IPS-NIHi11 (cell line): ENCODE data around the gene IFFO2.

Source experiments
- DNase-seq: peaks from one replicate; pipeline ENCODE4 v3.0.0; 2012; ENCODE audit warnings: mixed read lengths, low spot score

Gene IFFO2

DNA sequence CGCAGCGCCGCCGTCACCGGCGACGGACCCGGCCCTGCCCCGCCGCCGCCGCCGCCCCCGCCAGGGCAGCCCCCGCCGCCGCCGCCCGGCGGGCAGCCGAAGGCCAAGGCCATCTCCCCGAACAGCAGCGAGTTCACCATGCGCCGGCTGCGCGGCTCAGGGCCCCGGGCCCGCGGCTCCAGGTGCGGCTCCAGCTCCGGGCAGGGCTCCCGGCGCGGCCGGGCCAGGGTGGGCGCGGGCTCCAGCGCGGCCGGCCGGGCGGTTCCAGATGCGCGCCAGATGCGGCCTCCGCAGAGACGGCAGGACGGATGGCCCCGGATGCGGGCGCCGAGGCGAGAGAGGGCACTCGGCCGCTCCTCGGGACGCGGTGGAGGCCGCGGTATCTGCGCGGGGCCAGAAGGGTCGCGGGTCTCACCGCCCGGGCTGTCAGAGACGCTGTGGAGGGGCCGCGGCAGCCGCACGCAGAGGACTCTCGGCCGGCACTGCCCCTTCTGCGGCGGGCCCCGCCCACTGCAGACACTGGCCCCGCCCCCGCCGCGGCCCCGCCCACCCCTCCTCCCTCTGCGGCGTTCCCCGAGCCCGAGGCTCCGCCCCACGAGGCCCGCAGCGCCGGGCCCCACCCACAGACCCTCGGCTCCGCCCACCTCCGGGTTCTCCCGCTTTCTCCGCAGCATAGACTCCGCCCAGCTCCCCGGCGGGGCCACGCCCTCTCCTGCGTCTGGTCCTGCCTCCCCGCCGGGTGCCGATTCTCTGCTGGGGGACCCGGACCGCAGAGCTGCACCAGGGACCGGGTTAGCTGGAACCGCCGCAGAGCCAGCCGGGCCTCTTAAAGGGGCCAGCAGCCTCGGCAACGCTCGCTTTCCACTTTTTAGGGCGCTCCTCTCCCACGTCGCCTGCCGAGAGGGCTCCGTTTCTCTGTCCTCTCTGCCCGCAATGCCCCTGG, at the start of gene IFFO2:
Gene IFFO2, minus strand, starts transcription at position 484 of the 943 bp plus-strand sequence. Its CDS starts 344 bp downstream, at position 140.
- DNase-seq, result peak; percentile 99

DNA sequence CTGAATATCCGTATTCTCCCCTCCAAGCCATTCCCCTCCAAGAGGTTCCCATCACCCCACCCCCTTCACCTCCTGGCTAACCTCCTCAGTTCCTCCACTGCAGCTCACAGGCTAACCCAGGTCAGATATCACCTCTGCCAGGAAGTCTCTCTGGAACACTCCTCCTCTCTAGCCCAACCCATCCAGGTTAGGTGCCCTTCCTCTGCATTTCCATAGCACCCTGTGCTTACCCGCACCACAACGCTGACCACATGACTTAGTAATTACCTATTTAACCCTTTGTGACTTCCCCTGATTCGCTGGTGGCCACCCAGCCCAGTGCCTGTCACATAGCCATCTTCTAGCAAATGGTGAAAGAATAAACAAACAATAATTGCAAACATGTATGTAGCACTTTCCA, 49.5 kb upstream of the IFFO2 start:
- peak; percentile 55 for DNase-seq

DNA sequence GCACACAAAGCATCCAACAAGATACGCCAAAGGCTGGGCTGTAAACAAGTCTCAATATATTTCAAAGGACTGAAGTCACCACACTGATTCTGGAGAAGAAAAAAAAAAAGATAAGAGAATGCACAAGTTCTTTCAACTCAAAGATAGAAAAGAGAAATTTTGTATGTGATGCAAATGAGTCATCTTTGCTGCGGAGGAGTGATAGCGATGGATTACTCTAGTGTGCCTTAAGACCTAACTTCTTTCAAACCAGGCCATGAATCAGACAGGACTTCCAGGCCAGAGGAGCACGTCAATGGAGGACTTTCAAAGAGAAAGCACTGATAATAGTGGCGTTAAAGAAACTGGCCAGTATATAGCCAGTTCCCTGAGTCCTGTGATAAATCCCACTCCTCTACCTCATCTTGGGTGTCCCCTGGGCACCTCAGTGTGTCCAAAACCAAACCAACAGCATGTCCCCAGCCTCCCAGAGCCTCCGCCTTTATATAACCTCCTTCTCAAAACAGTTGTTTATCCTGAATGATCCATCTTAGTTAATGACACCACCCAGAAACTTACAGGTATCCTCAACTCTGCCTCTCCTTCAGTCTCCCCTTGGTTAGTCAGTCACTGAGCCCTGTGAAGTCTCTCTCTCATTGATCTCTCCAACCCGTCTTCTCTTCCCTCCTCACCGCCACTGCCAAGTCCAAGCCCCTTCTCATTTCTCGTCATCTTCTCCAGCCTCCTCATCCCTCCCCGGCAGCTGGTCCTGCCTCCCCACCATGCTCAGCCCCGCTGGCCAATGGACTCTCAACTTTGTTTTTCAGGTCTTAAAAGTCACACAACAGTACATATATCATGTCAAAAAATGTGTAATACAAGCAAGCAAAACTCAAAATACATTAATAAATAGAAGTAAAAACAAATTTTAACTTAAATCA, 47.2 kb upstream of the IFFO2 start:
- DNase-seq, result no peak

DNA sequence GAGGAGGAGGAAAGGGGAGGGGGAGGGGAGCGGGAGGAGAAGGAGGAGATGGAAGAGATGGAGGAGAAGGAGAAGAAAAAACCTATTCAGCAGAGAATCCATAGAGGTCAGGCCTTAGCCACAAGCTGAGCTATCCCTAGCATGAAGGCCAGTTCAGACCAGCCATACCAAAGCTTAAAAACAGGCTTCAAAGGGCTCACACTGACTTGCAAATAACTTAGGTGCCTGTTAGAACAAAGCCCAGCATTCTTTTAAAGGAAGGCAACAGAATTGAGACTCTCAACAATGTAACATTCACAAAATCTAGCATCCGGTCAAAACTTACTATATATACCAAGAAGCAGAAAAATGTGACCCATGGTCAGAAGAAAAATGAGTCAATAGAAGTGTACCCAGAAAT, 43.6 kb upstream of the IFFO2 start:
- DNase-seq, result no peak

DNA sequence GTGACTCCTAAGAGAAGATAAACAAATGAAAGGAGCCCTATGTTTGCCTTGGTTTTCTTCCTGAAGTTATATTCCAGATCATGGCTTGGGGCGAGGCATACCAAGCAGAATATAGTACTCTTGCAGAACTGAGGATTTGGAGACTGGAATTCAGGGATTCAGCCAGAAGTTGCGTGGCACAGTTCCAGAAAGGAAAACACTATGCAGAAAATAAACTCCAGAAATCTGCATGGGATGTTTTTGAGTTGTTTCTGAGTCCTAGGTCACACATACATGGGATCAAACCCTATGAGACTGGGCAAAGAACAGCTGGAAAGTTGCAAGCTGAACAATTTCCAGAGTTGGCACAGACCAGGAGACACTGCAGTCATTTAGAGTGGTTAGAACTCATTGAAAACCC, 42.9 kb upstream of the IFFO2 start:
- no peak for DNase-seq

DNA sequence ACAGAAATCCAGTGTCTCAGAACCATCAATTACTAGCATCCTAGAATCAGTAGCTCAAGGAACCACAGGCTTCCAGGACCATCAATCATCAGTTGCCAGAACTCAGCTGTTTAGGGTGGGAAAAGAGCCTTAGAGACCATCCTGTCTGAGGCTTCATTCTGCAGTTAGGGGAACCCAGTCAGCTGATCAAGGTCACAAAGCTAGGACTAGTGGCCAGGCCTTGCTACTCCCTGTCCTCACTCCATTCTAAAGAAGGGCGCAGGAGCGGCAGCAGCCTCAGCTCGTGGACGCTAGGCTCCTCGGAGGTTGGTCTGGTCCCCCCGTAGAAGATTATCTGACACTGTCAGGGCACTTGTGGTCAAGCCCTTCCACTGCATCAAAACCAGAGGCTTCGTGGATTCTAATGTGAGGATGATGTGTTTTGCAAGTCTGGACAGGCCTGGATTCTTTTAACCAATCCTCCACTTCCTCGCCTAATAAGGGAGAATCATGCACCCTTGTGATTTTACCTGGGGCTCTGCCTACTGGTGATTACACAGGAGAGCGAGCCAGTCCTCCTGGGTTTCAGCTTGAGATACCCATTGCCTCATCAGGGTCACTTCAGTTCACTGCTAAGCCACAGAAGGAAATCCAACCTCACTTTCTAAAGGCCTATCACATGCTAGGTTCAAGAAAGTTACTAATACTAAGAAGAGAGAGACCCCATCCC, 41.7 kb upstream of the IFFO2 start:
- DNase-seq, result no peak

DNA sequence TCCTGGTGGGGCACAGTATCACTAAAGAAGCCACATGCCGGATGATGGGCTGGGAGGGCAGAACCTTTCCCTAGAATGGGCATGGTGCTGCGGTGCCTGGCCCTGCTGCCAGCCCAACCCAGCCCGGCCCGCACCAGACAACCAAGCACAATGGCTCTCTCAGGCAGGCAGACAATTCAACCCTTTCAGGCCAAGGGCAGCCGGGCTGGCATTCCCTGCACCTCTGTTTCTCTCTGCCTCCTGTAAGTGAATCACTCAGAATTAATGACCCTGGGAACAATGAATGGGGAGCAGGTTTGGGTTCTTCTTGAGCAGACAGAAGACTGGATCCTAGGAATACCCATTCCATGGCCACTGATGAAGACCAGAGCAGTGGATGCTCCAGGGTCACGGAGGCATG, 41.0 kb upstream of the IFFO2 start:
- no peak for DNase-seq

DNA sequence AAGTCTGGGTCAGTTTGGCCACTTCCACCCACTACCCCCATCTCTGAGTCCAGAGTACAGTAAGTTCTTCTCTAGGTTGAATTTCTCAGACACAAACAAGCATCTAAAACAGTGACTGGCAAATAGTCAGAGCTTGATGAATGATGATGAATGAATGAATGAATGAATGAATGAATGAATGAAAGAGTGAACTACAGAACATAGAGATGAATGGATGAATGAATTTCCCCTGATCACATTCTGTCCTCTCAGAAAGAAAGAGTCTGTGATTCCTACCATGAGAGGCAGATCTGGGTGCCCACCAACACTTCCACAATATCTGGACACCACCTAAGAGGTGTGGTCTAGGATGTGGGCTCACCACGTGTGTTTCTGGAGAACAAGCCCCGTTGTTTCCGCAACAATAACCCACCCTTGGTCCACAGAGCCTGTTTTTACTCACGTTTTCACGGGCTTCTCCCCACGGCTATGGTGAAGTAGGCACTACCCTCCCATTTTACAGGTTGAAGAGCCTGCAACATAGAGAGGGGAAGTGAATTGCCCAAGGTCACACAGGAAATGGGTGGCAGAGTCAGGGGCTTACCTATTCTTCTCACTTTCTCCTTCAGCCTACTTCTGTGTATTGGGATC, 40.2 kb upstream of the IFFO2 start:
- DNase-seq, result no peak

DNA sequence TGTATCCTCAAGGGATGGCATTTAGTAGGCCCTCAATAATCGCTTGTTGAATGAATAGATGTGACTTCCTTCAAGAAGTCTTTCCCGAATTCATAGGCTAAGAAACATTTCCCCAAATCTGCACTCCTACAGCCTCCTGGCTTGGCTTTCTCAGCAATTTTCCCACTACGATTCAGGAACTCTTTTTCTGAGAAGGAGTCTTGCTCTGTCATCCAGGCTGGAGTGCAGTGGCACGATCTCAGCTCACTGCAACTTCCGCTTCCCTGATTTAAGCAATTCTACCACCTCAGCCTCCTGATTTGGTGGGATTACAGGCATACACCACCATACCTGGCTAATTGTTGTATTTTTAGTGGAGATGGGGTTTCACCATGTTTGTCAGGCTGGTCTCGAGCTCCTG, 37.9 kb upstream of the IFFO2 start:
- DNase-seq, result no peak

DNA sequence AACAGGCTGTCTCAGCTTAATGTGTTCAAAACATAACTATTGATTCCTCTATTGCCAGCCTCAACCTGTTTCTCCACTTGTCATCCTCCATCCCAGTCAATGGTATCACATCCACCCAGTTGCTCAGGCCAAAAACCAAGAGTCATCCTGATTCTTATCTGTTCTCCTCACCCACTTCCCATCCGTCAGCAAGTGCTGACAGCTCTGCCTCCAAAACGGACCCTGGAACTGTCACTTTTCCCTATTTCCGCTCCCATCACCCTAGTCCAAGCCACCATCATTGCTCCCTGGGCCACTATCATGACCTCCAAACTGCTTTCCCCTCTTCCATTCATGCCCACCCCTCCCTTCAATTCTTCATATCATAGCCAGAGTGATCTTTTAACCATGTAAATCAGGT, 36.2 kb upstream of the IFFO2 start:
- no peak for DNase-seq

DNA sequence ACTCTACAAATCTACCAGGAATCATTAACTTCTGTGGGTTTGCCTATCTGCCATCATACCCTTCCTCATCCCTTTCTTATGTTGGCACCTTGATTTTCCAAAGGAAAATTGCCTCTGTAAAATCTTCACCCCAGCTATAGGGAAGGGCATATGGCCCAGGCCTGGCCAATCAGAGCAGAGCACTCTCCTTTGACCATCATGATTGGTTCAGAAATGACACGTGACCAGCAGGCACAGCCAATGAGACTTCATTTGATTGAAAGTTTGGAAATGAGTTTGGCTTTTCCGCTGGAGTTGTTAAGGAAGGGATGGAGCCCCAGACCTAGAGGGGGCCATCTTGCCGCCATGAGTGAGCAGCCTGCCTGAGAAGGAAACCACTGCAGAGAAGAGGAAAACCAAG, 35.1 kb upstream of the IFFO2 start:
- DNase-seq, result no peak

DNA sequence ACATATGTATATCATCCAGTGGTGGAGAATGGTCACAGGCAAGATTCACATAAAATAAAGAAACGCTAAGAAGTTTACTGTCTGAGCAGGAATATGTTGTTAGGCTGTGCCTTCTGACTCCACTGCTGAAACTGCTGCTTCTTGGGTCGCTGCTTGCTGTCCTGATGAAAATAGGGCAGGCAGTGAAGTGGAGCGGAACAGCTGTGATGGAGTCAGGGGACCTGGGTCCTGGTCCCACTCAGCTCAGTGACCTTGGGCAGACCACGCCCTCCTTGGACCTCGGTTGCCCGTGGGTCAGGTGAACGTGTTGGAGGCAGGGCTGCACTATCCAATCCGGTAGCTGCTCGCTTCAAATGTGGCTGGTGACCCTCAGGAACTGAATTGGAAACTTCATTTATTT, 33.4 kb upstream of the IFFO2 start:
- no peak for DNase-seq

DNA sequence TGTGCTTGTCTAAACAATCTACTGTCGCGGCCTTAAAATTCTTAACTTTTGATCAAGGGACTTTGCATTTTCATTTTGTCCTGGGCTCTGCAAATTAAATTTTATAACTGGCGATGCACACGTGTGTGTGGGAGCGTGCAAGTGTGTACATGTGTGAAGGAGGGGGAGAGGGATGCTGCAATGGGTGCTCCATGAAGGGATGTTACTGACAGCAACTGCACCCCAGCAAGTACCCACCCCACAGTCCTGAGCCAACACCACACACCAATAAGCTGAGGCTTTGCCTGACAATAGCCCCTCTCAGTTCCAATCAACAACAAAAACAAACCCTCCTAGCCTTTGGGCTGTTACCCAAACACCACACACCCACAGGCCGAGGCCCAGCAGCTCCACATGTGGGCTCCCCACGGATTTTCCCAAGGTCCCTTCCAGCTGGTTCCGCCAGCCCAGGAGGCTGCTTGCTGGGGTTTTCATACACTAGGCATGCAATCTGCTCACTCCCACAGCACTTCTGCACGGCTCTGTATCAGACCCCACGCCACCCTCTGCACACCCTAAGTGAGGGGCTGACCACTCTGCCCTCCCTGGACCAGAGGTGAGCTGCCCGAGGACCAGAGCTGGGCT, 32.8 kb upstream of the IFFO2 start:
- DNase-seq, result no peak

DNA sequence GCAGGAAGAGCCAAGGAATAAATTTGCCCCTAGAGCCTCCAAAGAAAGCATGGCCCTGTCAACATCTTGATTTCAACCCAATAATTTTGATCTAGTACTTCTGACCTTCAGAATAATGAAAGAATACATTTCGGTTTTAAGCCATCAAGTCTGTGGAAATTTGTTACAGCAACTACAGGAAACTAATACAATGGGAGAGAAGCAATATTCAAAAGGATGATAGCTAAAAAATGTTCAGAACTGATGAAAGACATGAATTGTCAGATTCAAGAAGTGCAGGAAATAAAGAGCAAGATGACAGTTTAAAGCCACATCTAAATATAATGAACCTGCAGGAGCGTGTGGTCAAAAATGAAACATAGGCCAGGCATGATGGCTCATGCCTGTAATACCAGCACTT, 24.8 kb upstream of the IFFO2 start:
- DNase-seq, result no peak

DNA sequence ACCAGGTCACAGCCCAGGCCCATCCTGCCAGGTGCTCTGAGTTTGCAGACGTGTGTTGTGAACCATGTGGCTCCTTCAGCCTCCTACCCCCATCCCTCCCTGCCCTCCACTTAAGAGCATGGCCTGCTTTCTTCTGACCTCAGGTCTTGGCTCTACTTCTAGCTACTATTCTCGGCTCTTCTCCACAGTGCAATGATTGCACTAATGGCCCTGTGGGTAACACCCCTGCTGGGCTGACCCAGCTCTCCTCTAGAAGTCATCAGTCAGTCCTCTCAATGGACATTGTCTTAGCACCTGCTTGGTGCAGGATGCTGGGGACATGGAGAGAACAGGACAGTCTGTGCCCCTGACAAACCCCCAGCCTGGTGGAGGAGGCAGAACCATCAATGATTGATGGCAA, 22.2 kb upstream of the IFFO2 start:
- no peak for DNase-seq

DNA sequence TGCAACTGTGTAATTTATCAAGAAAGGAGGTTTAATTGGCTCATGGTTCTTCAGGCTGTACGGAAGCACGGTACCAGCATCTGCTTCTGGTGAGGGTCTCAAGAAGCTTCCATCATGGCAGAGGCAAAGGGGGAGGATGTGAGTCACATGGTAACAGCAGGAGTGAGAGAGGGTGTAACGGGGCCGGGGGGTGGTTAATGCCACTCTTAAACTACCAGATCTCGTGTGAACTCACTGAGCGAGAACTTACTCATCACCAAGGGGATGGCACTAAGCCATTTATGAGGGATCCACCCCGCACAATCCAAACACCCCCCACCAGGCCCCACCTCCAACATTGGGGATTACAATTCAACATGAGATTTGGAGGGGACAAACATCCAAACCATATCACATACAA, 21.0 kb upstream of the IFFO2 start:
- no peak for DNase-seq

DNA sequence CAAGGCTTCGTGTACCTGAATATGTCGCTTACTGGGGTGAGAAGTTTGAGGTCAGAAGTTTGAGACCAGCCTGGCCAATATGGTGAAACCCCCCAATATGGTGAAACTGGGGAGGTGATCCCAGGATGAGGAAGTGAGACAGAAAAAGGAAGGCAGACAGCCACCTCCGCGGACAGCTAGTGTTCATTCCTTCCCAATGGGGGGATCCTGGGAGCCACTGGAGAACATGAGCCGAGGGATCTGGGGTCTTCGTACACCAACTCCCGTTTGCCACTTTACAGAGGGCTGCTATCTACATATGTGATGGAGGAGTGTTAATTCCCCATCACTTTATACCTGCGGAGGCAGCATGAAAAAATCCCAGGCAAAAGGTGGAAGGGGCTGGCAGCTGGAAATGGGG, 19.6 kb upstream of the IFFO2 start:
- no peak for DNase-seq

DNA sequence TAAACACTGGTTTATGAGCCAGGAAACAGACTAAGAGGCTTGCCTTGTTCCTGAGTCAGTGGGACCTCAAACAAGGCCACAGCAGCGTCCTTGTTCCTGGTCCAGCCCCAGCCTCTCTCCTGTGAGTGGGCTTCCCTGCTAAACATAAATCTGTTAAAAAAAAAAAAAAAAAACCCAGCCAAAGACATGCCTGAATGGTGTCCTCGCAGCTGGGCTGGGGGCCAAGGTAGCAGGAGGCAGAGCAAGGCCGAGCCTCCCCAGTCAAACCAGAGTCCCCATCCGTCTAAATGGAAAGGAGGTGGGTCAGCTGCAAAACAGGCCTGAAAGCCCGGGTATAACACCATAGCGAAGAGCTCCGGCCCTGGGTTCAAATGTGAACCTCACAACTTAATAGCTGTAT, 18.1 kb upstream of the IFFO2 start:
- no peak for DNase-seq

DNA sequence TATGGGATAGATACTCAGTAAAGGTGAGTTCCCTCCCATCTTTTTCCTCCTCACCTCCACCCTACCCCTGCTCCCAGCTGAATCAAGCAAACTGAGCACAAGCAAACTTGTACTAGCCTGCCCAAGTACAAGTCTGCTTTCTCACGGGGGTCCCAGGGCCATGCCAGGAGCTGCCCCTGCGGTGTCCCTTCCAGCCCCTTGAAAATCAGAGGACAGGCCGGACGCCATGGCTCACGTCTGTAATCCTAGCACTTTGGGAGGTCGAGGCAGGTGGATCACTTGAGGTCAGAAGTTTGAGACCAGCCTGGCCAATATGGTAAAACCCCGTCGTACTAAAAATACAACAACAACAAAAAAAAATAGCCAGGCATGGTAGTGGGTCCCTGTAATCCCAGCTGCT, 17.5 kb upstream of the IFFO2 start:
- DNase-seq, result no peak

DNA sequence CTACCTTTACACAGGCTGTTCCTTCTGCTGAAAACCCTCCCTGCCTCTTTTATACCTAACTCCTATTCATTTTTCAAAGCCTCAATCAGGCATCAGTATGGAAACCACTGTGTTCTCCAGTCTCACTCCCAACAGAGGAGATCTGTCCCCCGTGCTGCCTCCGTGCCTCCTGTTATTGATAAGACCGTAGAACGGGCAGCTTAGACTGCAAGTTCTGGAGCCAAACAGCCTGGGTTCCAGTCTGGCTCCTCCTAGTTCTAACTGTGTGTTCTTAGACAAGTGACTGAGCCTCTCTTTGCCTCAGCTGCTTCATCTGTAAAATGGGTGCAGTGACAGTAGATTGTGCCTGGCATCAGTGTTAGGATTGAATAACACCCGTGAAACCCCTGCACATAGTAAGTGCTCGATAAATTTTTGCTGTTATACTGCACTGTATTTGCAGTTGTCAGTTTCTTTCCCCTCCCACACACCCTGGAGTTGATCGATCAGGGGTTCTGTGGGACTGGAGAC, 17.0 kb upstream of the IFFO2 start:
- no peak for DNase-seq

DNA sequence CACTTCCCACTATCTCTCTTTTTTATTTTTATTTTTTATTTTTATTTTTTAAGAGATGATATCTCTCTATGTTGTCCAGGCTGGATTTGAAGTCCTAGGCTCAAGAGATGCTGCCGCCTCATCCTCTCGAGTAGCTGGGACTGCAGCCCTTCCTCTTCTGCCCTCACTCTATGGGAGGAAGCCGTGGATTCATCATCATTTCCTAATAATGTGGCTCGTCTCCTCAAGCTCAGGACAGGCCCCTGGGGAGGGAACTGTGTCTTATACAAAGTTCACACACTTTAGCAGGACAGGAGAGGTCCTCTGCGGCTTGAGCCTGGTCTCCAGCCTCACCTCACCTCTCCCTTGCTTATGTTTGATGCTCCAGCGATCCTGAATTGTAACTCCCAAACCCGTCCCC, 16.5 kb upstream of the IFFO2 start:
- DNase-seq, result no peak
